HS-27A (cell line): ENCODE data around the gene SGF29.
"Not testable (repeated sequence)": the region's sequence is repeated elsewhere in the genome, so short reads cannot be mapped to it uniquely, and the experiment has no call there.

Source experiments
- DNase-seq: peaks from one replicate; pipeline ENCODE4 v3.0.0-alpha.2; 2012; ENCODE audit warnings: low read depth, missing footprints

SGF29 gene

GRCh38 chr16:28553776-28554633, at the start of gene SGF29:
SGF29 (plus strand) TSS chr16:28553920; CDS start chr16:28581070, 27,150 bp downstream.
- DNase-seq: peak; percentile 84

GRCh38 chr16:28504707-28505404, 48.9 kb upstream of the SGF29 start:
- no peak for DNase-seq

GRCh38 chr16:28505489-28506137, 48.1 kb upstream of the SGF29 start:
- DNase-seq: no peak

DNA sequence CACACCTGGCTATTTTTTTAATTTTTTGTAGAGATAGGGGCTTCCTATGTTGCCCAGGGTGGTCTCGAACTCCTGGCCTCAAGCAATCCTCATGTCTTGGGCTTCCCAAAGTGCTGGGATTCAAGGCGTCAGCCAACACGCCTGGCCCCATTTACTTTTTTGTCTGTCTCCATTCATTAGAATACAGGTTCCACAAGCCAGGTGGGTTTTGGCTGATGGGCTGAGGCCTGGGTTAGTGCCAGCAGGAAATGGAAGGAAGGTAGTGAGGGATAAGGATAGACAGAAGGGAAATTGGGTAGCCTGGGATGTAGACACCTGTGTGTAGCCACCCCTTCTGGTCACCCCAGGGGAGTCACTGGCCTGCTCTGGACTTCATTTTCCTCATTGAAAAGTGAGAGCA, 42.7 kb upstream of the SGF29 start:
- no peak for DNase-seq

- no peak for DNase-seq
These were observed 41.6 kb upstream of the SGF29 start for GRCh38 chr16:28511801-28512789.

GRCh38 chr16:28513484-28514181, 40.1 kb upstream of the SGF29 start:
- no peak for DNase-seq

DNA sequence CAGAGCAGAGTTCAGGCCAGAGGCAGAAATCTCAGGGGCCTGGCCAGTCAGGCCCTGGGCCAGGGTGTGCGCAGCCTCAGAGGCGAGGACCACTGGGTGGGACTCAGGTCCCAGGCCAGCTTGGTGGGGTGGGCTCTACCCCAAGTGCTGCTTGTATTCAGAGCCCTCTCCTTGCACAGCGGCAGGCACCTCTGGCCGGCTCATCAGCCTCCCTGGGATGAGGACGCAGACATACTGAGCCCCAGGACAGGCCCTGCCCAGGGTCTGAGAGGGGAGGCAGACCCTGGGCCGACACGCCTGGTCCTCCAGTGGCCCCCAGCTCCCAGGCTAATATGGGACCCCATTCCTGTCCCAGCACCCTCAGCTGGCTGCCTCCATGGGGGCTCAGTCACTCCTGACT, 39.5 kb upstream of the SGF29 start:
- no peak for DNase-seq

DNA sequence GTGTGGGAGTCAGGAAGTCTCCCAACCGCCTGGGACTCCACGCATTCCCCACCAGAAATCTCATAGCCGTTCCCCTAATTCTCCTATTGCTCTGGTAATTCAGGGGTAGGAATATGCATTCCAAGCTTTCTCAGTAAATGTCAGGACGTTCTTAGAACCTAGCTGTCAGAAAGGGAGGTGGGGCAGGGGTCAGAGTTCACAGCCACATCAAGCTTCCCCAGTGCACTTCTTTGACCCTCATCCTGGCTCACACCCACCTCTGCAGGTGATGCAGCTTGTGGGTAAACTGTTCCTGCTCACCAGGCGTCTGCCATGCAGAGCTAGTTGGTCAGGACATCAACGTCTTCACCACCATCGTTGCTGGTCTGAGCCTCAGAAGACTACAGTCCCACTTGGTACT, 33.0 kb upstream of the SGF29 start:
- DNase-seq: no peak

DNA sequence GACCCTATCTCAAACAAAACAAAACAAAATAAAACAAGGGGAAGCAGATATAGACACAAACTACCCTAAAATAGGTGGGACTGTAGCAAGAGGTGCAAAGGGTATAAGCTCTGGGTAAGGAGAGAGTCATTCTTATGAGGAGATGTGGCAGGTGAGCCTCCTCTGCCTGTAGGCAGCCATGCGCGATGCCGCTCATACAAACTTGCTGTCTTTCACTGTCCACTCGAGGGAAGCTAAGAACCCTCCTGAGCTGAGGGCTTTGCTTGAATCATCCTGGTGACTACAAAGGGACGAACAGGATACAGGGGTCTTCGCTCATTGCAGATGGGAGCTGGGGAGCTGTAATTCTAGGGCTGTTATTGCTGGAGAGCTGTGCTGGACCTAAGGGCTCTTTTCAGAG, 32.3 kb upstream of the SGF29 start:
- DNase-seq: no peak

- DNase-seq: no peak
These were observed 30.9 kb upstream of the SGF29 start for GRCh38 chr16:28522792-28523191.

DNA sequence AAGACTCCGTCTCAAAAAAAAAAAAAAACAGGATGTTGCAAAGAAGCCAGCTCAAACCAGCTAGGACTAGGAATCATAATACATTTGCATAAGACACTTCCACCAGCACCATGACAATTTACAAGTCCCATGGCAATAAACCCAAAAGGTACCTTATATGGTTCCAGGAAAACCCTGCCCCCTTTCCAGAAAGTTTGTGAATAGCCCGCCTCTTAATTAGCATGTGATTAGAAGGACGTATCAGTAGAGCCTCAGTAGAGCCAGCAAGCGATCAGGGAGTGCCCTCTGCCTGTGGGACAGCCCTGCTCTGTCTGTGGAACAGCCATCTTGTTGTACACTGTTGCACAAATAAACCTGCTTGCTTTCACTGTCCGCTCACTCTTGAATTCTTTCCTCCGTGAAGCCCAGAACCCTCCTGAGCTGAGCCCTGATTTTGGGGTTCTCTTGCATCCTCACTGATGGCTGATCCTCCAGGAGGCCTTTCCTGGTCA, 29.0 kb upstream of the SGF29 start:
- no peak for DNase-seq

DNA sequence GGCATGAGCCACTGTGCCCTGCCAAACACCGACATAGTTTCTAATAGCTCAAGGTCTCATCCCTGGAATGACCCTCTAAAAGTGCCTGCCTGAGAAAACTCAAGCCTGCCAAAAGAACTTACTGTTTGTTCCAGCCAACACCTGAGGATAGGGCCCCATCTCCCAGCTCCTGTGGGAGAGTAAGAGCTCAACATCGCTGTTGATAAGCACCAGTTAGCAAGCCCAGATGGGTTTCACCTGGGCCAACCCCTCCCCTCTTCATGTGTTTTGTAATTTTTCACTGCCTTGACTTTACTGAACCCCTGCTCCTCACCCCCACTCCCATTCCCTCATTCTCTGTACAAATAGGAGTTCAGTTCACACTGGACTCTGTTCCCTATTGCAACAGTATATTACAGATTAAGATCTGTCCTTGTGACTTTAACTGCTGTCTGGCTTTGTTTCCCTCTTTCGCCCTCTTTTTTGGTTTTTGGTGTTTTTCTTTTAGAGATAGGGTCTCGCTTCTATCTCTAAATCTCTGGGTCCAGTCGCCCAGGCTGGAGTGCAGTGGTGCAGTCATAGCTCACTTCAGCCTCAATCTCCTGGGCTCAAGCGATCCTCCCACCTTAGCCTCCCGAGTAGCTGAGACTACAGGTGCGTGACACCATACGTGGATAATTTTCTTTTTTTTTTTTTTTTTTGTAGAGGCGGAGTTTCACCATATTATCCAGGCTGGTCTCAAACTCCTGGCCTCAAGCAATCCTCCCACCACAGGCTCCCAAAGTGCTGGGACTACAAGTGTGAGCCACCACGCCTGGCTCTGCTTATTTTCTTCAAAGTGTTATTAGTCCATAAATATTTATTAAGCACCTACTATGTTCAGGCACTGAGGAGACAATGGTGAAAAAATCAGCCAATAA, 27.3 kb upstream of the SGF29 start:
- DNase-seq: no peak

DNA sequence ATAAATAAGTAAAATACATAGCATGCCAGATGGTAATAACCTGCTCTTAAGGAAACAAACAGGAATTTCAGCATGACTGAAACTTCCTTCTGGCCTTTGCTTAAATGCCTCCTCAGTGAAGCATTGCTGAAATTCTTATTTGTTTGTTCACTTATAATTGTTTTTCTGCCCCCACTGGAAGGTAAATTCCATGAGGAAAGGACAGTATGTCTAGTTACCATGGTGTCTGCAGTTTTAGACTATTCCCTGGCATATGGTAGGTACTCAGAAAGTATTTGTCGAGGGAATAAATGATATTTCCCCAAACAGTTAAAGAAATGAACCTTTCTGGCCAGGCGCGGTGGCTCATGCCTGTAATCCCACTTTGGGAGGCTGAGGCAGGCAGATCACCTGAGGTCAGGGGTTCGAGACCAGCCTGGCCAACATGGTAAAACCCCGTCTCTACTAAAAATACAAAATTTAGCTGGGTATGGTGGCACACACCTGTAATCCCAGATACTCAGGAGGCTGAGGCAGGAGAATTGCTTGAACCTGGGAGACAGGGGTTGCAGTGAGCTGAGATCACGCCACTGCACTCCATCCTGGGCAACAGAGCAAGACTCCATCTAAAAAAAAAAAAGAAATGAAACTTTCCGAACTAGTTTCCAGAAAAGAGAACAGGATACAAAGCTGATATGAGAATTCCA, 26.5 kb upstream of the SGF29 start:
- DNase-seq: not testable (repeated sequence)

- no peak for DNase-seq
These were observed 25.7 kb upstream of the SGF29 start for GRCh38 chr16:28527985-28528384.

DNA sequence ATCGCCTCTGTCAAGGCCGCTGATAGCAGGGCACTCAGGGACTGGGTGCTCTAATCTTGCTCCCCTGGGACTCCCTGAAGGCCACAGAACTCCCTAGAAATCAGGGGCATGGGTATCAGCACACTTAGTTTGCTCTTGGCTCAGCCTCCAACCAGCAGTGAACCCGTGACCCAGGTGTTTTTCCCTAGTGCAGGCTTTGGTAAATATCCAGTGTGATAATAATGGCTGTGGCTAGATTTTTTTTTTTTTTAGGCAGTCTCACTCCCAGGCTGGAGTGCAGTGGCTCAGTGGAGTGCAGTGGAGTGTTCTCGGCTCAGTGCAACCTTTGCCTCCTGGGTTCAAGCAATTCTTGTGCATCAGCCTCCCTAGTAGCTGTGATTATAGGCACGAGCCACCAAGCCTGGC, 25.3 kb upstream of the SGF29 start:
- no peak for DNase-seq

- DNase-seq: no peak
These were observed 24.6 kb upstream of the SGF29 start for GRCh38 chr16:28529124-28529523.

- no peak for DNase-seq
These were observed 21.7 kb upstream of the SGF29 start for GRCh38 chr16:28531777-28532744.
